Breast epithelium (tissue), 4 donors: ENCODE measurements around the gene TGIF2. TPM values are rescaled to one million over a fixed set of nuclear protein-coding genes. Genes with fewer than 3 reads are reported as not detected.

Source experiments
- DNase-seq, 2 donors: peaks; one replicate each; pipeline ENCODE4 v3.0.0-alpha.2; 2019; ENCODE audit warnings: low spot score in 2 of 2
- H3K27ac ChIP-seq, 2 donors: fragments of 200-600 bp; sonication (generic) in 1 of 2; one replicate each; pipeline ENCODE4 v1.5.1; 2016 to 2019; ENCODE audit warnings: mild to moderate bottlenecking in 1 of 2
- H3K27me3 ChIP-seq, 2 donors: fragments of 200-600 bp; sonication (generic) in 1 of 2; one replicate each; pipeline versions ENCODE4 v1.5.1 to v1.6.0; 2017 to 2019; ENCODE audit warnings: control low read depth in 1 of 2, mild to moderate bottlenecking in 1 of 2
- H3K36me3 ChIP-seq: fragments of 200-600 bp; one replicate; pipeline ENCODE4 v1.5.1; 2019
- H3K4me1 ChIP-seq, 2 donors: fragments of 200-600 bp; sonication (generic); one replicate each; pipeline ENCODE4 v1.5.1; 2016 to 2019; ENCODE audit warnings: control low read depth in 1 of 2
- H3K4me3 ChIP-seq, 3 donors: fragments of 200-600 bp; sonication (generic); 1 replicate in 2 of 3; 2 replicates in 1 of 3; pipeline ENCODE4 v1.5.1; 2016 to 2019; ENCODE audit warnings: mild to moderate bottlenecking in 3 of 3, moderate library complexity in 2 of 3
- H3K9me3 ChIP-seq, 2 donors: fragments of 200-600 bp; sonication (generic) in 1 of 2; one replicate each; pipeline ENCODE4 v1.5.1; 2016 to 2019; ENCODE audit warnings: control low read depth in 1 of 2
- CTCF ChIP-seq, 3 donors: fragments of 450-650 bp; IDR thresholded peaks; one replicate each; pipeline ENCODE4 v1.5.1; 2016 to 2017; ENCODE audit warnings: antibody characterized with exemption in 3 of 3, mild to moderate bottlenecking in 3 of 3, moderate library complexity in 3 of 3
- POLR2A ChIP-seq: fragments of 450-650 bp; IDR thresholded peaks from one replicate; pipeline ENCODE4 v1.6.1; 2016; ENCODE audit warnings: antibody characterized with exemption, mild to moderate bottlenecking, moderate library complexity
- POLR2AphosphoS5 ChIP-seq, 3 donors: sonication (generic); formaldehyde crosslinking; IDR thresholded peaks; one replicate each; pipeline ENCODE4 v1.6.1; 2017; ENCODE audit warnings: antibody characterized with exemption in 3 of 3
- intact Hi-C: fragments of 100-400 bp; cut with DNase I; formaldehyde crosslinking; loops from one replicate; pipeline ENCODE4 v1.15.1; 2023; ENCODE audit warnings: low total_unique reads
- total RNA-seq, 3 donors: library from RNA; depleted of rRNA; stranded (reverse); fragments of >200 nt; gene quantifications; one replicate each; pipeline ENCODE4 v1.1.0, GENCODE V29; 2016

Gene TGIF2
- total RNA-seq, 3 donors from 2014 or later = 9.9 to 14.3 (median 13.4) TPM

- Histone ChIP-seq H3K9me3 (no peaks in the 10 kb centered on the region), H3K4me3 (no peak overlapping the region), H3K27me3 (no peaks in the 10 kb centered on the region), H3K27ac (no peak overlapping the region), H3K36me3 (no peaks in the 10 kb centered on the region), H3K4me1 (no peaks in the 10 kb centered on the region)
- TF ChIP-seq POLR2AphosphoS5 (IDR thresholded peaks at IDR 0.05) (no peak), CTCF (IDR thresholded peaks at IDR 0.05) (no peak), POLR2A (no peak)
- DNase-seq = no peak
- intact Hi-C loops = no loop called here
Measured at GRCh38 chr20:36593347-36593929, 20.0 kb downstream of the TGIF2 start.

- H3K27me3 ChIP-seq = no peaks in the 10 kb centered on the region
- no peak overlapping the region for H3K27ac ChIP-seq
- no peaks in the 10 kb centered on the region for H3K4me1 ChIP-seq
- TF ChIP-seq POLR2AphosphoS5 (IDR thresholded peaks at IDR 0.05) = no peak
- H3K9me3 ChIP-seq = no peaks in the 10 kb centered on the region
- intact Hi-C loops = no loop called here
- DNase-seq = no peak
- H3K4me3 ChIP-seq = no peak overlapping the region
- no peaks in the 10 kb centered on the region for H3K36me3 ChIP-seq
Measured at GRCh38 chr20:36599912-36600345, 26.5 kb downstream of the TGIF2 start.

- intact Hi-C loops = no loop called here
- no peak overlapping the region for H3K4me3 ChIP-seq
- H3K9me3 ChIP-seq = no peaks in the 10 kb centered on the region
- no peaks in the 10 kb centered on the region for H3K4me1 ChIP-seq
- H3K27ac ChIP-seq = no peak overlapping the region
- TF ChIP-seq POLR2A = no peak
- no peak for TF ChIP-seq CTCF (IDR thresholded peaks at IDR 0.05)
- no peak for TF ChIP-seq POLR2AphosphoS5 (IDR thresholded peaks at IDR 0.05)
- no peak for DNase-seq
- no peaks in the 10 kb centered on the region for H3K36me3 ChIP-seq
- no peaks in the 10 kb centered on the region for H3K27me3 ChIP-seq
Measured at GRCh38 chr20:36601540-36601939, 28.1 kb downstream of the TGIF2 start.

GRCh38 chr20:36604952-36605398 lies 31.6 kb downstream of the TGIF2 start:
- TF ChIP-seq POLR2A = no peak
- no peak for TF ChIP-seq POLR2AphosphoS5 (IDR thresholded peaks at IDR 0.05)
- TF ChIP-seq CTCF (IDR thresholded peaks at IDR 0.05) = no peak
- Histone ChIP-seq H3K4me3 (peak overlapping the region; percentile 78 to 99 (median 97)), H3K9me3 (no peaks in the 10 kb centered on the region), H3K4me1 (peaks cover 0 to 8% of the 10 kb centered on the region in 2 donors), H3K36me3 (no peaks in the 10 kb centered on the region), H3K27me3 (no peaks in the 10 kb centered on the region), H3K27ac (peak overlapping the region; percentile 80 to 92)
- peak in 1 of 2 donors; percentile 26 for DNase-seq
- intact Hi-C loops = no loop called here

- H3K9me3 ChIP-seq = no peaks in the 10 kb centered on the region
Measured at GRCh38 chr20:36605399-36606157, 32.2 kb downstream of the TGIF2 start, which contains the start of gene RAB5IF. Gene RAB5IF, plus strand, starts transcription at chr20:36605779. Its CDS starts 173 bp downstream, at chr20:36605952.

More at GRCh38 chr20:36605399-36606157, 32.2 kb downstream of the TGIF2 start, which contains the start of gene RAB5IF:
- DNase-seq = peak; percentile 98 to 100
- peak within 1 kb of the TSS; percentile 80 to 92 for H3K27ac ChIP-seq
- peak within 1 kb of the TSS; percentile 78 to 99 (median 97) for H3K4me3 ChIP-seq
- no peaks in the 10 kb centered on the region for H3K27me3 ChIP-seq
- TF ChIP-seq CTCF (IDR thresholded peaks at IDR 0.05) (peak; percentile 85 to 96 (median 92)), POLR2A (no peak), POLR2AphosphoS5 (IDR thresholded peaks at IDR 0.05) (peak; percentile 78 to 91 (median 88))
- no peaks in the 10 kb centered on the region for H3K36me3 ChIP-seq
- intact Hi-C loops = no loop called here
- peaks cover 0 to 8% of the 10 kb centered on the region in 2 donors for H3K4me1 ChIP-seq
